Measurements from ENCODE around the gene SYVN1. TPM values are rescaled to one million over a fixed set of nuclear protein-coding genes. Genes with fewer than 3 reads are reported as not detected.

The SYVN1 gene
- total and polyA plus RNA-seq, 8 donors = 47.5 to 98.2 (median 64.1) TPM

GRCh38 chr11:65095974-65096806 lies 38.1 kb downstream of the SYVN1 start, which contains the start of gene VPS51:
VPS51 (plus strand) TSS chr11:65096214; CDS start chr11:65096251, 37 bp downstream.
- H3K36me3 ChIP-seq = peaks cover 0 to 9% (median 0%) of the 10 kb centered on the region in 3 donors
- H3K4me1 ChIP-seq = peaks cover 0 to 13% (median 11%) of the 10 kb centered on the region in 3 donors
- no peaks in the 10 kb centered on the region for H3K27me3 ChIP-seq
- peak; percentile 95 to 97 (median 96) for ATAC-seq
- peak within 1 kb of the TSS; percentile 59 to 78 (median 68) for H3K4me3 ChIP-seq
- H3K27ac ChIP-seq = peak within 1 kb of the TSS; percentile 90 to 93 (median 92)
- no peak for FAIRE-seq
- 0 to 1% methylated on average over 46 to 52 of the region's 52 CpGs for WGBS, 2 donors
- intact Hi-C loops (cut with DNase I) = no loop called here
- TF ChIP-seq CTCF (IDR thresholded peaks at IDR 0.05) = no peak
- H3K9me3 ChIP-seq = no peaks in the 10 kb centered on the region
- peak; percentile 84 to 93 (median 90) for DNase-seq

- H3K27me3 ChIP-seq = no peaks in the 10 kb centered on the region
- no peak for ATAC-seq
- H3K36me3 ChIP-seq = peaks cover 0 to 9% (median 0%) of the 10 kb centered on the region in 3 donors
- FAIRE-seq = no peak
- peaks cover 0 to 8% (median 7%) of the 10 kb centered on the region in 3 donors for H3K4me1 ChIP-seq
- peak overlapping the region in 2 of 4 donors; percentile 64 to 78 for H3K4me3 ChIP-seq
- WGBS, 2 donors = 59 to 64% methylated on average over 22 of the region's 22 CpGs
- no peaks in the 10 kb centered on the region for H3K9me3 ChIP-seq
- DNase-seq = no peak
- intact Hi-C loops (cut with DNase I) = no loop called here
- peak overlapping the region in 2 of 4 donors; percentile 92 to 93 for H3K27ac ChIP-seq
- TF ChIP-seq CTCF (IDR thresholded peaks at IDR 0.05) = no peak
Measured at GRCh38 chr11:65095427-65095826, 38.9 kb downstream of the SYVN1 start.

- DNase-seq (no peak), ATAC-seq (no peak), FAIRE-seq (no peak)
- 95 to 97% methylated on average over 4 of the region's 4 CpGs for WGBS, 2 donors
- intact Hi-C loops (cut with DNase I) = no loop called here
- Histone ChIP-seq H3K4me1 (peaks cover 0 to 2% (median under 1%) of the 10 kb centered on the region in 3 donors), H3K27ac (no peak overlapping the region), H3K4me3 (no peak overlapping the region), H3K36me3 (peaks cover 0 to 17% (median 8%) of the 10 kb centered on the region in 3 donors), H3K9me3 (no peaks in the 10 kb centered on the region), H3K27me3 (no peaks in the 10 kb centered on the region)
- no peak for TF ChIP-seq CTCF (IDR thresholded peaks at IDR 0.05)
Measured at GRCh38 chr11:65090628-65091027, 43.7 kb downstream of the SYVN1 start.

GRCh38 chr11:65089621-65090020 lies 44.7 kb downstream of the SYVN1 start:
- Histone ChIP-seq H3K27ac (no peak overlapping the region), H3K4me3 (no peak overlapping the region), H3K27me3 (no peaks in the 10 kb centered on the region), H3K4me1 (peaks cover 0 to 11% (median 10%) of the 10 kb centered on the region in 3 donors), H3K9me3 (no peaks in the 10 kb centered on the region), H3K36me3 (peaks cover 0 to 17% (median 8%) of the 10 kb centered on the region in 3 donors)
- TF ChIP-seq CTCF (IDR thresholded peaks at IDR 0.05) = no peak
- no peak for DNase-seq
- intact Hi-C loops (cut with DNase I) = no loop called here
- no peak for ATAC-seq
- WGBS, 2 donors = 87 to 94% methylated on average over 4 of the region's 4 CpGs
- no peak for FAIRE-seq

GRCh38 chr11:65087827-65088226 lies 46.5 kb downstream of the SYVN1 start:
- intact Hi-C loops (cut with DNase I) = no loop called here
- no peak overlapping the region for H3K27ac ChIP-seq
- no peak for TF ChIP-seq CTCF (IDR thresholded peaks at IDR 0.05)
- ATAC-seq (no peak), FAIRE-seq (no peak), DNase-seq (no peak)
- H3K4me3 ChIP-seq = no peak overlapping the region
- H3K36me3 ChIP-seq = peaks cover 0 to 17% (median 8%) of the 10 kb centered on the region in 3 donors
- 94 to 95% methylated on average over 14 to 15 of the region's 15 CpGs for WGBS, 2 donors
- no peaks in the 10 kb centered on the region for H3K9me3 ChIP-seq
- peaks cover 0 to 15% (median 11%) of the 10 kb centered on the region in 3 donors for H3K4me1 ChIP-seq
- H3K27me3 ChIP-seq = no peaks in the 10 kb centered on the region
